ENCODE data around the gene PTPN12. TPM values are rescaled to one million over a fixed set of nuclear protein-coding genes. Genes with fewer than 3 reads are reported as not detected.

PTPN12 gene
- total RNA-seq, 3 donors from 2014 or later, result 161 to 176 (median 168) TPM

DNA sequence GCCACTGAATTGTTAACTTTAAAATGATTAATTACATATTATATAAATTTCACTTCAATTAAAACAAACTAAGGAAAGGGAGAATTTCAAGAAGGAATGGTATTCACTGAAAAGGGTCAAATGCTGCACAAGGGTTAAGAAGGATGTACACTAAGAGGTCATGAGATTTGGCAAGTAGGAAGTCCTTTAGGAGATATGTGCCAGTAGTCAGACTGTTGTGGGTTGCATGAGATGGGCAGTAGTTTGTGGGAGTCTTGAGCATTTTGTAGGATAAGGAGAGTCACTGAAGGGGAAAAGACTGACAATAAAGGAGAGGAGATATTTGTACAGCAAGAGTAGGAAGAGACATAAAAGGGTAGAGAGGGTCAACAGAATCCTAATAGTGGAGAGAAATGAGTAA is 12.4 kb upstream of the PTPN12 start:
- no peaks in the 10 kb centered on the region for H3K36me3 ChIP-seq
- no peak for DNase-seq (ENCODE audit: low spot score in 2 of 2)
- H3K27ac ChIP-seq, result no peak overlapping the region
- no peaks in the 10 kb centered on the region for H3K4me1 ChIP-seq
- no peaks in the 10 kb centered on the region for H3K27me3 ChIP-seq
- no peaks in the 10 kb centered on the region for H3K9me3 ChIP-seq
- intact Hi-C loops (cut with DNase I; ENCODE audit: low total_unique reads), result no loop called here
- TF ChIP-seq POLR2A (IDR thresholded peaks at IDR 0.05), result no peak
- no peak for TF ChIP-seq POLR2AphosphoS5 (IDR thresholded peaks at IDR 0.05)
- TF ChIP-seq, protein P1, sequence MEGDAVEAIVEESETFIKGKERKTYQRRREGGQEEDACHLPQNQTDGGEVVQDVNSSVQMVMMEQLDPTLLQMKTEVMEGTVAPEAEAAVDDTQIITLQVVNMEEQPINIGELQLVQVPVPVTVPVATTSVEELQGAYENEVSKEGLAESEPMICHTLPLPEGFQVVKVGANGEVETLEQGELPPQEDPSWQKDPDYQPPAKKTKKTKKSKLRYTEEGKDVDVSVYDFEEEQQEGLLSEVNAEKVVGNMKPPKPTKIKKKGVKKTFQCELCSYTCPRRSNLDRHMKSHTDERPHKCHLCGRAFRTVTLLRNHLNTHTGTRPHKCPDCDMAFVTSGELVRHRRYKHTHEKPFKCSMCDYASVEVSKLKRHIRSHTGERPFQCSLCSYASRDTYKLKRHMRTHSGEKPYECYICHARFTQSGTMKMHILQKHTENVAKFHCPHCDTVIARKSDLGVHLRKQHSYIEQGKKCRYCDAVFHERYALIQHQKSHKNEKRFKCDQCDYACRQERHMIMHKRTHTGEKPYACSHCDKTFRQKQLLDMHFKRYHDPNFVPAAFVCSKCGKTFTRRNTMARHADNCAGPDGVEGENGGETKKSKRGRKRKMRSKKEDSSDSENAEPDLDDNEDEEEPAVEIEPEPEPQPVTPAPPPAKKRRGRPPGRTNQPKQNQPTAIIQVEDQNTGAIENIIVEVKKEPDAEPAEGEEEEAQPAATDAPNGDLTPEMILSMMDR (IDR thresholded peaks at IDR 0.05), result no peak
- no peak overlapping the region for H3K4me3 ChIP-seq

- intact Hi-C loops (cut with DNase I; ENCODE audit: low total_unique reads), result no loop called here
- Histone ChIP-seq H3K4me1 (no peaks in the 10 kb centered on the region), H3K27me3 (no peaks in the 10 kb centered on the region), H3K4me3 (no peak overlapping the region), H3K36me3 (no peaks in the 10 kb centered on the region), H3K27ac (no peak overlapping the region), H3K9me3 (no peaks in the 10 kb centered on the region)
- no peak for DNase-seq (ENCODE audit: low spot score in 2 of 2)
- TF ChIP-seq POLR2AphosphoS5 (IDR thresholded peaks at IDR 0.05) (no peak), POLR2A (IDR thresholded peaks at IDR 0.05) (no peak)
- TF ChIP-seq, protein P1 (IDR thresholded peaks at IDR 0.05), result no peak
These were observed 11.9 kb upstream of the PTPN12 start for GRCh38 chr7:77525231-77525630.

GRCh38 chr7:77528368-77528767 is 8.7 kb upstream of the PTPN12 start:
- Histone ChIP-seq H3K27ac (no peak overlapping the region), H3K4me3 (no peak overlapping the region), H3K4me1 (no peaks in the 10 kb centered on the region), H3K9me3 (no peaks in the 10 kb centered on the region), H3K36me3 (no peaks in the 10 kb centered on the region), H3K27me3 (no peaks in the 10 kb centered on the region)
- no peak for TF ChIP-seq POLR2A (IDR thresholded peaks at IDR 0.05)
- no peak for TF ChIP-seq POLR2AphosphoS5 (IDR thresholded peaks at IDR 0.05)
- TF ChIP-seq, protein P1 (IDR thresholded peaks at IDR 0.05), result no peak
- intact Hi-C loops (cut with DNase I; ENCODE audit: low total_unique reads), result no loop called here
- no peak for DNase-seq (ENCODE audit: low spot score in 2 of 2)

DNA sequence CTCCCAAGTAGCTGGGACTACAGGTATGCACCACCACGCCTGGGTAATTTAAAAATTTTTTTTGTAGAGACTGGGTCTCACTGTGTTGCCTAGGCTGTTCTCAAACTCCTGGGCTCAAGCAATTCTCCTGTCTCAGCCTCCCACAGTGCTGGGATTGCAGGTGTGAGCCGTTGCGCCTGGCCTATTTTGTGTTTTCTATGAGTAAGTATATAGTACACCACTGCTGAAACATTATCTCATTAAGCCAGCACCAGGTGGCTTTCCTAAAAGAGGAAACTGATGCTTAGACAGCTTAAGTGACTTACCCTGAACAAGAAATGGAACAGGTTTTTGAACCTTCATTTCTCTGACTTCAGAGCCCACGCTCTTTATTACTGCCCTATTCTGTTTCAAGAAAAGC is 7.8 kb upstream of the PTPN12 start:
- Histone ChIP-seq H3K27ac (no peak overlapping the region), H3K27me3 (no peaks in the 10 kb centered on the region), H3K4me3 (no peak overlapping the region), H3K4me1 (no peaks in the 10 kb centered on the region), H3K9me3 (no peaks in the 10 kb centered on the region), H3K36me3 (no peaks in the 10 kb centered on the region)
- intact Hi-C loops (cut with DNase I; ENCODE audit: low total_unique reads), result no loop called here
- DNase-seq (ENCODE audit: low spot score in 2 of 2), result no peak
- TF ChIP-seq, protein P1 (IDR thresholded peaks at IDR 0.05), result no peak
- TF ChIP-seq POLR2A (IDR thresholded peaks at IDR 0.05) (no peak), POLR2AphosphoS5 (IDR thresholded peaks at IDR 0.05) (no peak)

DNA sequence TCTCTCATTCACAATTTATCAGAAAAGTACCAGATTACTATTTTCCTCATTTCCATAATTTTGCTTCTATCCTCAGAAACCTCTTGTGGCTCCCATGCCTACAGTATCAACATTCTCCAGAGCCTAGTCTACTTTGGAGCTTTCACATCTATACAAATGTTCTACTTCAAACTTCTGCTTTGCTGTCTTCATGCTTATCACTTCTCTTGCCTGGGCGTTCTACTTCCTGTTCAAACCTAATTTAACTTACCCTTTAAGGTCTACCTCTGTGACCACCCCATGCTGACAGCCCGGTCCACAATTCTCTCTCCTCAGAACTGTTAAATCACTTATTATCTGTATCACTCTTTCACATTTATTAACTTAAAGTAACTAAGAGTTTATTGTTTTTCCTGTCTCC is 6.1 kb upstream of the PTPN12 start:
- Histone ChIP-seq H3K36me3 (no peaks in the 10 kb centered on the region), H3K4me3 (no peak overlapping the region), H3K9me3 (no peaks in the 10 kb centered on the region), H3K4me1 (no peaks in the 10 kb centered on the region), H3K27ac (no peak overlapping the region), H3K27me3 (no peaks in the 10 kb centered on the region)
- TF ChIP-seq, protein P1 (IDR thresholded peaks at IDR 0.05), result no peak
- no peak for TF ChIP-seq POLR2AphosphoS5 (IDR thresholded peaks at IDR 0.05)
- no peak for TF ChIP-seq POLR2A (IDR thresholded peaks at IDR 0.05)
- intact Hi-C loops (cut with DNase I; ENCODE audit: low total_unique reads), result no loop called here
- no peak for DNase-seq (ENCODE audit: low spot score in 2 of 2)

Data from breast epithelium (tissue), 4 donors.